Anterior cingulate cortex (tissue), 58 donors: ENCODE results near the gene C3orf33.
"Not testable (repeated sequence)": the region's sequence is repeated elsewhere in the genome, so short reads cannot be mapped to it uniquely, and the experiment has no call there.

Source experiments
- DNase-seq, 58 donors: peaks; one replicate each; lab custom pipeline; 2025; lab: John Stamatoyannopoulos, UW

The C3orf33 gene, protein sequence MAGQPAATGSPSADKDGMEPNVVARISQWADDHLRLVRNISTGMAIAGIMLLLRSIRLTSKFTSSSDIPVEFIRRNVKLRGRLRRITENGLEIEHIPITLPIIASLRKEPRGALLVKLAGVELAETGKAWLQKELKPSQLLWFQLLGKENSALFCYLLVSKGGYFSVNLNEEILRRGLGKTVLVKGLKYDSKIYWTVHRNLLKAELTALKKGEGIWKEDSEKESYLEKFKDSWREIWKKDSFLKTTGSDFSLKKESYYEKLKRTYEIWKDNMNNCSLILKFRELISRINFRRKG

DNA sequence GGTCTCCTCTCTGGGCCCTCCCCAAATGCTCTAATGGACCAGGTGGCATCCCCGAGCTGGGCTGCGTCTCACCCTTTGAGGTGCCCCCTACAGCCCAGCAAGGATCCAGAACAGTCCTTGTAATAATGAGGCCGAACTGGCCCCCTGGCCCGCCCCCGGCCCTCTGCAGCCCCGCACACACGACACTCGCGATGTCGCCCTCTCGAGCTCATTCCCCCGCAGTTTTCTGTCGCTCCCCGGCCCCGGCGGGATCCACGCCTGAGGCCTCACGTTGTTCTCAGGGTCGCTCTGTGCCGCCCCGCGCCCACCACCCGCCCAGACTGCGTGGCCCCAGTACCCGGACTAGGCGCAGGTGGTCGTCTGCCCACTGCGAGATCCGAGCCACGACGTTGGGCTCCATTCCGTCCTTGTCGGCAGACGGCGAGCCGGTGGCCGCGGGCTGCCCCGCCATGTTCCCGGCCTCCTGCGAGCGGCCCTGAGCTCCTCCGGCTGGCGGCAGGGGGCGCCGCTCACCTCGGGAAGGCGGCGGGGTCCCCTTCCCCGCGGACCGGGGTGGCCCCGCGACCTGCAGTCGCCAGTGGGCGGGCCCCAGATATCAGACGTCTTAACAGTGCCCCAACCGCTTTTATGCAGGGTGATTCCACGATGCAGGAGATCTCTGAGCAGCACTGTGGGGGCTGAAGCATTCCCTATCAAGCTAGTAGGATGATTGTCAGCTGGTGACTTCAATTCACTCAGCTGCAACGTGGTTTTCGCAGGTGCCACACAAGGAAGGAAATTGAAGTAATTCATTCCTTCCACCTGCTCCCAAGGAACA is at the start of gene C3orf33:
TSS of gene C3orf33 (minus strand) at position 477 of the 817 bp plus-strand sequence. CDS start at position 451, 26 bp downstream.
- peak in 57 of 58 donors; percentile 7 to 87 (median 67) for DNase-seq

DNA sequence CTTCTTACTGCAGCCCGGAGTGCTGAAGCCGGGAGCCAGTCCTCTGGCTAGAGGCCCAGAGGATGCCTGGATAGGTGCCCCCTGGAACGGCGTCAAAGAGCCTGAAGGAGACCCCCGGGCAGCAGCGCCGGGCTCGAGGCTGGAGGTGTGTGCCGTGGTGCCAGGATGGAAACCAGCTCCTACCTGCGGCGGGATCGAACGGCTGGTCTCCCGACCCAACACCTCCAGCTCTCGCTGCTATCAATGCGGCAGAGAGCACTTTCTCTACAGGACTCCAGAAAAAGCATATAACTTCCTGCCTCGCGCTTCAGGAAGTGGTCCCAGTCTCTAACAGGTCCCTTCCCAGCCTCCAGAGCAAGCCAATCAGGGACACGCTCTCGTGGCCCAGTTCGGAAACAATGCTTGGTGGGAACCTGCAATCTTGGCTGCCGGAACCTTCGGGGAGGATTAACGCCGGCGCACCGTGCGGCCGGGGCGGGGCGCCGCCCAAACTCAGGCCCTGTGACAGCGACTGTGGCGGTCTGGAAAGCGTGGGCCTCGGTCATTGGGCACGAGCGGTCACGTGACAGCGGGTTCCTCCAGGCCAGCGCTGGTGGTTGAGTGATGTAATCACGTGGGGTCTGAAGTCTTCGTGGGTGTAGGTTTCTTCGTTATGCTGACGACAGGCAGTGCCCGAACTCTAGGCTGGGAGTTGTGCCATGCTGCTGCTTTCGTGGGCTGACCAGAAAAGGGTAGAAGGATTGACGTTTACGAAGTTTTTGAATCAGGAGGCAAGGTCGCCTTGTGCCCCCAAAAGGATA is 48.3 kb upstream of the C3orf33 start, which contains the start of gene SLC33A1:
TSS of gene SLC33A1 (minus strand) at position 287 of the 800 bp plus-strand sequence. CDS start 430 bp downstream, outside the sequence.
- peak; percentile 96 to 100 (median 99) for DNase-seq

DNA sequence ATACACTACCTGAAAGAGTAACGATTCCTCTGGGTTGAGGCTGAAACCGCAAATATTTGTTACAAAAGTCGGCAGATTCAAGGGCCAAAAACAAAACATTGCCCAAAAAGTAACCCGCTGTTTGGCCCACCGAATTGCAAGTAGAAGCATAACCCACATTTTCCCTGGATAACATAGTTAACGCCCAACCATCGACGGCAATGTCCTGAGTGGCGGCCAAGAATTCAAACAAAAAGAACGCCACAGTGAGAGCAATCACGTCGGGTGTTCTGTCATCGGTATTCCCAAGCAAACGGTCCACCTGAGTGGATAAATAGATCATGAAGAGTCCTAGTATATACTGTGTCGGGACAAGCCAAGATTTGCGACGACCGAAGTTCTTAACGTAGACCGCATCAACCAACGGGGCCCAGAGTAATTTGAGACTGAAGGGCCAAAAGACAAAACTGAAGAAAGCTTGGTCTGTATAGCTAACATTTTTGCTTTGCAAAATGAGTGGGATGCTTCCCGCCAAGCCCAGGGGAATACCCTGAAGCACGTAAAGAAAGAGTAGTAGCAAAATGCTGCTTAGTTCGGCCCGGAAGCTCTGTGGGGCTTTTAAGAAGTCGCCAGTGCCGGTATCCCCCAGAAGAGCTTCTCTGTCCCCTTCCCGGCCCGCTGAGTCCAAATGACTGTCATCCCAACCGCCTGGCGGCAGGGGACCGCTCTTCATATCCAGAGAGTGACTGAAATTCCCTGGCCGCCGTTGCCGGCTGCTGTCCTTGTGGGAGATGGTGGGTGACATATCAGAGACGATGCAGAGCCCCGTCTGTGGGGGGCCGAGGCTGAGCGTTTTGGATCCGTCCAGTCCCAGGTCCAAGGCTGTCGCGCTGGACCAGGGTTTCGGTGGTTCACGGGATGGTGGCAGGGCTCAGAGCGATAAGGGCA is 47.4 kb upstream of the C3orf33 start:
- DNase-seq = peak in 10 of 58 donors; percentile 8 to 64 (median 44)

DNA sequence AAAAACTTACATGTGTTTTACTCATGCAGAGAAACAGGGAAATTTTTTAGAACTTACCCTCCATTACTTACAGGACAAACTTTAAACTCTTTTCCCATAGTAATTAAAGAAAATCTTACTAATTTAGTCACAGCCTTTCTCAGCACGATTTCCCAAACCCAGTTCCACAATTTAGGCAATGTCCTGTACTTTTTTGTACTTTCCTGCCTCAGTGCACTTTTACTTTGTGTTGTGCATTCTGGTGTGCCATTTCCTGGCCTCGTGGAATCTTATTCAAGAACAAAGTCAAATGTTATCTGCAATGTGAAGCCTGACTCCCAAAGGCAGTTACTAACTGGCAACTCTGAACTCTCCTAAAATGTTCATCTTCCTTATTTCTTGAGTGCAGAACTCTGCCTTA is 46.3 kb upstream of the C3orf33 start:
- DNase-seq = no peak

DNA sequence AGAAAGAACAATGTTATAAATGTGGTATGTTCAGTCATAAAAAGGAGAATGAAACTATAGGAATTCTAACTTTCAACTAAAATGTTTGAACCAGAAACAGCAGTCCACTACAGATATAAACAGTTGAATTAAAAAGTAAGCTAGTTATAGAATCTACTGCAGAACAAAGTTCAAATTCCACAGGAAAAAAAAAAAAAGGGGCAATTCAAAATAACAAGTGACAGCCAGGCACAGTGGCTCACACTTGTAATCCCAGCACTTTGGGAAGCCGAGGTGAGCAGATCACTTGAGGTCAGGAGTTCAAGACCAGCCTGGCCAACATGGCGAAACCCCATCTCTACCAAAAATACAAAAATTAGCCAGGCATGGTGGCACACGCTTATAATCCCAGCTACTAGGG is 43.3 kb upstream of the C3orf33 start:
- not testable (repeated sequence) for DNase-seq

DNA sequence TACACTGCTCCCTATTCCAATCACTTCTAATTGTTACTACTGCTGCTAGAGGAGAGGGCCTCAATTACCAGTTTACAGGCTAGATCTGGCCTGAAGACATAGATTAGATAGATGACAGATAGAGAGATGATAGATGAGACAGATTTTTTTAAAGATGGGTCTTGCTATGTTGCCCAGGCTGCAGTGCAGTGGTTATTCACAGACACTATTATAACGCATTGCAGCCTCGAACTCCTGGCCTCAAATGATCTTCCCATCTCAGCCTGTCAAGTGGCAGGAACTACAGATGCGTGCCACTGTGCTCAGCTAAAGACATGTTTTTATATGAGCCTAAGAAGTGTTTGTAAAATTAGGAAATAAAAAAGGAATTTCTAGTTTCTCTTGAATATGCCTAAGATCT is 41.9 kb upstream of the C3orf33 start:
- DNase-seq = no peak

DNA sequence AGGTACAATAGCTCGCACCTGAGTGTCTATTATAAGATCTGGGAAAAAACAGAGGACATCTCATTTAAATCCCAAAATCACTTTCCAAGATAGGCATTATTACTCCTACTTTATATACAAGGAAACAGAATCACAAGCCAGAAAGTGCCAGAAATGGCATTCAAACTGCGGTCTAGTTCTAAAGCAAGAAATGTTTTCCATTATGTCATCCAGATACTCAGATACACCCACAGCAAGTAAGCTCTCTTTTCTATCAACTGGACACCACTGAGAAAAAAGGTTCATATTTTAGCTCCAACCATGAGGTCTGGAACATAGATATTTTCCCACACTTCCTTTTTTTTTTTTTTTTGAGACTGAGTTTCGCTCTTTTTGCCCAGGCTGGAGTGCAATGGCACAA is 40.0 kb upstream of the C3orf33 start:
- no peak for DNase-seq

DNA sequence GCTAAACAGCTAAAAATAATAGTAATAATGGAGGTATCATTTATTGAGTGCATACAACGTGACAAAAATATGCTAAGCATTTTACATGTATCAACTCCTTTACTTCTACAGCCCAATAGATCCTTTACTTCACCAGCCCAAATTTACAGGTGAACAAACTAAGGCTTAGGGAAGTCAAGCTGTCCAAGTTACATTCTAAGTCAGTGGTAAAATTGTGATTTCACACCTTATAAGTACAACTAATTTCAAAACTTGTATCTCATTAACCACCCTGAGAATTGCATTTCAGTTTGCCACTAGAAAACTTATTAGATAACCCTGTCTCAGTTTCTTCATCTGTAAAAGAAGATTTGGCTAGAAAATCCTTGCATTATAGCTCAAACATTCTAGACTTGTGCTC is 37.5 kb upstream of the C3orf33 start:
- DNase-seq = no peak

DNA sequence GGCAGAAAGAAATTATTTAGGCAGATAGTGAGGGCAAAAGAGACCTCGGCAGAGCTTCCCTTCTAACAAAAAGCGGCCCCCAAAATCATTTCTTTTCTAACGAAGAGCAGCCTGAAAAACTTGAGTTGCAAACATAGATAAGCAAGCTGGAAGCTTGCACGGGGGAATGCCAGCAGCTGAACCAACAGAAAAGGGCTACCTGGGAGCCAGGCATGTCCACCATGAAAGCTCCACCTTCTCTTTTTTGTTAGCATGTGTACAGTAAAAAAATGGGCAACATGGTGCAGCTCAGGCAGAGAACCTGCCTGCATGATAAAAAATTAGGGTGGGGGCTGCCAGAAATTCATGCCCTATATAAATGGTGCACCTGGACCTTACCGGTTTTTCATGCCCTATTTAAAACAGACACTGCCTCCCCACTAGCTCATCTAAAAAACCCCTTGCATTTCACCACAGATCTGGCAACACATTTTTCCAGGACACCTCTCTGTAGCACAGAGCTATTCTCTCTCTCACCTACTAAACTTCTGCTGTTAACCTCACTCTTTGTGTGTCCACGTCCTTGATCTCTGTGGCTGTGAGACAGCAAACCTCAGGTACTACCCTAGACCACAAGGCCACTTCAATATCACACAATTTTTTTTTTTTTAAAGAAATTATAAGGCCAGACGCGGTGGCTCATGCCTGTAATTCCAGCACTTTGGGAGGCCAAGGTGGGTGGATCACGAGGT is 29.4 kb upstream of the C3orf33 start:
- no peak for DNase-seq

DNA sequence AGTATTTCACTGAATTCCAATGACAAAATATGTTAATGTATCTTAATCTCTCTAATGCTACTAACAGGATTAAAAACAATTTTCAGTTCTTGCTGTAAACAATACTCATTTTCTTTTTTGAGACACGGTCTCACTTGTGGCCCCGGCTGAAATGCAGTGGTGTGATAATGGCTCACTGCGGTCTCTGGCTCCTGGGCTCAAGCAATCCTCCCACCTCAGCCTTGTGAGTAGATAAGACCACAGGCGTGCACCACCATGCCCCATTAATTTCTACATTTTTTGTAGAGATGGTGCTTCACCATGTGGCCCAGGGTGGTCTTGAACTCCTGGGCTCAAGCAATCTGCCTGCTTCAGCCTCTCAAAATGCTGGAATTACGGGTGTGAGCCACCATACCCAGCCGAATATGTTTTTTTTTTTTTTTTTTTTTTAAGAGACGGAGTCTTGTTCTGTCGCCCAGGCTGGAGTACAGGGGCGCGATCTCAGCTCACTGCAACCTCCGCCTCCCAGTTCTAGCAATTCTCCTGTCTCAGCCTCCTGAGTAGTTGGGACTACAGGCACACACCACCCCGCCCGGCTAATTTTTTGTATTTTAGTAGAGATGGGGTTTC is 22.5 kb upstream of the C3orf33 start:
- not testable (repeated sequence) for DNase-seq

DNA sequence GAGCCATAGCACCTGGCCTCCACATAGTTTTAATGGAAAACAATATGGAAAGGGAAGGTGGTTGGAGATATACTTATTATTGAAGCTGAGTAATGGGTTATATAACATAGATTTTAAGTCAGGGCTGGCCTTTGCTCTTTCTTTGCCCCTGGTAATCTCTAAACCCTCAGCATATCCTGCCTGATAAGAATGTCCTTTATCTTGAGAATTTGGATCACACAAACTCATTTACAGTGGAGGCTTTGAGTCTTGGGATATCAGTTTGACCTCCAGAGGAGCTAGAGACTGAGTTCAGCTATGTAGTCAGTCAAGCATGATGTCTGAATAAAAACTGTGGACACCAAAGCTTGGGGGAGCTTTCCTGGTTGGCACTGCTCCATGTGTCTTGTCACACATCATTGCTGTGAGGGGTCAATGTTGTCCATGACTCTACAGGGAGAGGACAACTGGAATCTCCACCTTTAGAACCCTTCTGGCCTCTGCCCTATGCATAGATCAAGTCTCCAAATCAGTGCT is 9.0 kb upstream of the C3orf33 start:
- DNase-seq = no peak

DNA sequence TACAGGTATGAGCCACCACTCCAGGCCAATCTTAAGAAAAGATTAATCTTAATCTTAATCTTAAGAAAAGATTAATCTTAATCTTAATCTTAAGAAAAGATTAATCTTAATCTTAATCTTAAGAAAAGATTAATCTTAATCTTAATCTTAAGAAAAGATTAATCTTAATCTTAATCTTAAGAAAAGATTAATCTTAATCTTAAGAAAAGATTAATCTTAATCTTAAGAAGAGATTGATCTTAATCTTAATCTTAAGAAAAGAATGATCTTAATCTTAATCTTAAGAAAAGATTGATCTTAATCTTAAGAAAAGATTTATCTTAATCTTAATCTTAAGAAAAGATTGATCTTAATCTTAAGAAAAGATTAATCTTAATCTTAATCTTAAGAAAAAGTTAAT is 7.1 kb upstream of the C3orf33 start:
- not testable (repeated sequence) for DNase-seq

DNA sequence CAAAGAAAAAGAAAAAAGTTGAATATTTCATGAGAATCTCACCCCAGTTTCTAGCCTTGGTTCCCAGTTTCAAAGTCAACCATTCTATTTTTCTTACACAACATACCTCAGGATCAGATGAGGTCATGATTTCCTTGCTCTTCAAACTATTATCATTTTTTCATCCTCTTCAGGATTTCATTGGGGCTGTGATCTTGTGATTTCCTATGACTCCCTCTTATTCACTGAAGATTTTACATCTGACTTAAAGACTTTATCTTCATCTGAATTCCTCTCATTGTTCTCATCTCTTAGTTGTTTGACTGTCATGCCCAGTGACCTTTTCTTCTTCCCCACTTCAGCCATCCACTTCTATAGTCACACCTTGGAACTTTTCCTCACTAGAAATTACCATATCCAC is 3.1 kb upstream of the C3orf33 start:
- DNase-seq = no peak

DNA sequence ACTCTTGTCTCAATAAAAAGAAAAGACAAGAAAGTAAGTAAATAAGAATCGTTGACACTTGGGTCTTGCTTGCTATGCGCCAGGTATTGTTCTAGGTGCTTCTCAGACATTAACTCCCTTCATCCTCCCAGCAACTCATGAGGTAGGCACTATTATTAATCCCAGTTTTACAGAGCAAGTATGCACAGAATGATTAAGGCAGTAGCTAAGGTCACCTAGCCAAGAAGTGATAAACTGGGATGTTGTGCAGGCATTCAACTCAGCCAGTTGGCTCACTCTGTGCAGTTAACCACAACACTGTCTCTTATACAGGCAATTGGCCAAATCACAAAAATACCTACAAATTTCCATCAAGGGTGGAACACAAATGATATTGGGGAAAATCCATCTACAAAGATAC is 1.7 kb upstream of the C3orf33 start:
- DNase-seq = no peak

DNA sequence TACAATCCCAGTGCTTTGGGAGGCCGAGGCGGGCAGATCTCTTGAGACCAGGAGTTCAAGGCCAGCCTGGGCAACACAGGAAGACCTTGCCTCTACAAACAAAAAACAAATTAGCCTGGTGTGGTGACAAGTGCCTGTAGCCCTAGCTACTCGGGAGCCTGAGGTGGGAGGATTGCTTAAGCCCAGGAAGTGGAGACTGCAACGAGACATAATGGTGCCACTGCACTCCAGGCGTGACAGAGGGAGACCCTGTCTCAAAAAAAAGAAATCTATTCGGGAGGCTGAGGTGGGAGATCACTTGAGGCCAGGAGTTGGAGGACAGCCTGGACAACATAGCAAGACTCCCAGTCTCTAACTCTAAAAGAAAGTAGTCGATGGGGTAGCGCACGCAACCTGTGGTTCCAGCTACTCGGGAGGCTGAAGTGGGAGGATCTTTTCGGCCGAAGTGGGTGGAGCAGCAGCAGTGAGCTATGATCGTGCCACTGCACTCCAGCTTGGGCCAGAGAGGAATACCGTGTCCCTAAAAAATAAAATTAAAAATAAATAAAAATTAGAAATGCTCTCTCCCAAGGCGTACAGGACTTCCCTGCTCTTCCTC is 775 bp downstream of the C3orf33 start:
- DNase-seq = peak in 10 of 58 donors; percentile 10 to 50 (median 26)

DNA sequence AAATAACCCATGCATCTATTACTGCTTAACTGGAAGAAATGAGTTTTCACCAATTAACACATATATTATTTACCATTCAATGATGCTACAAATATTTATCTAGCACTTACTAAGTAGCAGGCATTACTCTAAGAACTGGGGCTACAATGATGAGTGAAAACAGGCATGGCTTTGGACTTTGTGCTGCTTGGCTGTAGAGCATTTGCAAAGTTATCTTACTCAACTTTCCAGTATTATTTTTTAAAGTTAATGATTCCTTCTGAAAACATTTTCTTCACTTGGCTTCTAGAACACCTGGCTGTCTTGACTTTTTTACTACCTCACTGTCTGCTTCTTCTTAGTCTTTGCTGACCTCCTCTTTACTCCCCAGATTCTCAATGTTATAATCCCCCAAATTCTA is 1.8 kb downstream of the C3orf33 start:
- DNase-seq = no peak

DNA sequence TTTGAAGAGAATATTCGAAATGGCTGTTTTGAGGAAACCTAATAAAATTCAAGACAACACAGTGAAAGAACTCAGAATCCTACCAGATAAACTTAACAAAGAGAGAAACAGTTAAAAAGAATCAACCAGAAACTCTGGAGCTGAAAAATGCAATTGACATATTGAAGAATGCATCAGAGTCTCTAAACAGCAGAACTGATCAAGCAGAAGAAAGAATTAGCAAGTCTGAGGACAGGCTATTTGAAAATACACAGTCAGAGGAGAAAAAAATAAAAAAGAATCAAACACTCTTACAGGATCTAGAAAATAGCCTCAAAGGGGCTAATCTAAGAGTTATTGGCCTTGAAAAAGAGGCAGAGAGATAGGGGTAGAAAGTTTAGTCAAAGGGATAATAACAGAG is 13.5 kb downstream of the C3orf33 start:
- no peak for DNase-seq

DNA sequence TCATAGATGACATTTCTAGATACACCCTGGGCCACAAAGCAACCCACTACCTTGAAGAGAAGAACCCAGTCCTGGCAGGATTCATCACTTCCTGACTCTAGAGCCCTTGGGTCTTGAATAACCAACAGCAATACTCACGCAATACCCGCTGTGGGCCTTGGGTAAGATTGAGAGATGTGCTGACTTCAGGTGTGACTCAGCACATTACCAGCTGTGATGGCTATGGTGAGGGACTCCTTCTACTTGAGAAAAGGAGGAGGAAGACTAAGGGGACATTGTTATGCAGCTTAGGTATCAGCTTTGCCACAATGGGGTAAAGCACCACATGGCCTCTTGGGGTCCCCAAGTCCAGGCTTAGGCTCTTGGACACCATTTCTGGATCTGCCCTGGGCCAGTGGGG is 14.9 kb downstream of the C3orf33 start:
- DNase-seq = no peak
